HepG2 (cell line): ENCODE measurements around the gene TCEAL2. TPM values are rescaled to one million over a fixed set of nuclear protein-coding genes. Genes with fewer than 3 reads are reported as not detected.
"Not testable (repeated sequence)": the region's sequence is repeated elsewhere in the genome, so short reads cannot be mapped to it uniquely, and the experiment has no call there.

Experiments
- ATAC-seq: fragments of 200-7000 bp; cut with Tn5 transposase; 3 replicates; pipeline ENCODE4 v1.9.1; 2020; ENCODE audit warnings: mild to moderate bottlenecking, moderate library complexity
- BruUV-seq: library from RNA; stranded (reverse); fragments of 400-500 nt; replicated peaks from 2 replicates; lab custom pipeline; 2021; lab: Mats Ljungman, UMichigan
- CTCF ChIA-PET: fragments of 300-600 bp; formaldehyde crosslinking; extraction: SDS; loops from one replicate; lab custom pipeline; 2021; ENCODE audit warnings: low total read pairs, inconsistent platforms, low intra/inter-chr PET ratio; lab: Yijun Ruan, JAX
- POLR2A ChIA-PET: fragments of 350-600 bp; sonication (Branson Sonifier 250); formaldehyde crosslinking; loops from one replicate; lab custom pipeline; 2020; ENCODE audit warnings: antibody characterized with exemption, inconsistent platforms; lab: Yijun Ruan, JAX
- DNase-seq: peaks from one replicate; pipeline ENCODE4 v3.0.0-alpha.2; 2015; ENCODE audit warnings: low spot score
- FAIRE-seq: peaks from 3 replicates; lab custom pipeline; 2011; peaks lifted over from hg19 to GRCh38; lab: Jason Lieb, UNC
- H2AFZ ChIP-seq: one replicate; pipeline ENCODE4 v1.6.1; 2011; ENCODE audit warnings: low read length, inconsistent platforms
- H3K27ac ChIP-seq: fragments of 300-600 bp; 3 replicates; pipeline ENCODE4 v1.8.0; 2011; ENCODE audit warnings: mixed run types, mild to moderate bottlenecking, mixed read lengths, low read length, inconsistent platforms; ENCODE audit not compliant: insufficient read depth; ENCODE audit errors: extremely low read length
- H3K27me3 ChIP-seq, 2 experiments: fragments of 200-600 bp in 1 of 2; 2 replicates in 1 of 2; 3 replicates in 1 of 2; pipeline versions ENCODE4 v1.6.0 to v1.8.0; 2011; ENCODE audit warnings: low read length in 2 of 2, mild to moderate bottlenecking in 2 of 2, moderate library complexity in 2 of 2, inconsistent platforms in 1 of 2; ENCODE audit not compliant: insufficient read depth in 2 of 2, control insufficient read depth in 1 of 2
- H3K36me3 ChIP-seq, 2 experiments: fragments of 200-600 bp in 1 of 2; replicated peaks in 1 of 2; 2 replicates in 1 of 2; 3 replicates in 1 of 2; pipeline versions ENCODE4 v1.5.1 to v1.8.0; 2011; ENCODE audit warnings: low read length in 2 of 2, inconsistent platforms in 1 of 2; ENCODE audit not compliant: insufficient read depth in 2 of 2, control insufficient read depth in 1 of 2
- H3K4me1 ChIP-seq: 2 replicates; pipeline ENCODE4 v1.5.1; 2012; ENCODE audit warnings: low read length, inconsistent platforms; ENCODE audit not compliant: insufficient read depth
- H3K4me2 ChIP-seq: 2 replicates; pipeline ENCODE4 v1.6.0; 2011; ENCODE audit warnings: low read depth, low read length, inconsistent platforms
- H3K4me3 ChIP-seq, 3 experiments: fragments of 200-600 bp in 1 of 3; sonication (generic), shearing (Covaris generic) in 1 of 3; replicated peaks in 1 of 3; 2 replicates each; pipeline ENCODE4 v1.5.1; 2011 to 2016; ENCODE audit warnings: low read length in 3 of 3, inconsistent platforms in 2 of 3, low read depth in 2 of 3, mild to moderate bottlenecking in 2 of 3, control low read depth in 1 of 3, mixed read lengths in 1 of 3; ENCODE audit not compliant: insufficient read depth in 1 of 3
- H3K79me2 ChIP-seq: one replicate; pipeline ENCODE4 v1.6.1; 2011; ENCODE audit warnings: low read length, inconsistent platforms; ENCODE audit not compliant: insufficient read depth
- H3K9ac ChIP-seq: 2 replicates; pipeline ENCODE4 v1.6.0; 2011; ENCODE audit warnings: mild to moderate bottlenecking, low read depth, low read length, inconsistent platforms; ENCODE audit not compliant: insufficient read depth
- H3K9me3 ChIP-seq: 2 replicates; pipeline ENCODE4 v1.5.1; 2012; ENCODE audit warnings: mild to moderate bottlenecking, low read length
- H4K20me1 ChIP-seq: 2 replicates; pipeline ENCODE4 v1.6.0; 2011; ENCODE audit warnings: inconsistent platforms, mild to moderate bottlenecking, low read length, moderate library complexity; ENCODE audit not compliant: insufficient read depth
- ARNTL ChIP-seq: sonication (generic); formaldehyde crosslinking; IDR thresholded peaks from 2 replicates; pipeline ENCODE4 v1.4.0; 2020; ENCODE audit warnings: mild to moderate bottlenecking, missing genetic modification reagents
- HNF4G ChIP-seq, 2 experiments: sonication (generic) in 1 of 2; formaldehyde crosslinking in 1 of 2; IDR thresholded peaks; 2 replicates each; pipeline versions ENCODE4 v1.4.0 to v1.6.1; 2011 to 2020; ENCODE audit warnings: borderline replicate concordance in 2 of 2, low read depth in 2 of 2, mild to moderate bottlenecking in 2 of 2, low read length in 1 of 2, missing genetic modification reagents in 1 of 2, moderate library complexity in 1 of 2
- JDP2 ChIP-seq: sonication (generic); formaldehyde crosslinking; IDR thresholded peaks from 2 replicates; pipeline ENCODE4 v1.8.1; 2022; ENCODE audit warnings: missing genetic modification reagents, borderline replicate concordance
- PLRG1 ChIP-seq: fragments of 450-650 bp; conservative IDR thresholded peaks from 2 replicates; pipeline ENCODE4 v1.6.1; 2016
- RFXAP ChIP-seq: sonication (generic); formaldehyde crosslinking; IDR thresholded peaks from 2 replicates; pipeline ENCODE4 v1.4.0; 2020; ENCODE audit warnings: missing genetic modification reagents, borderline replicate concordance
- SP2 ChIP-seq: sonication (generic); formaldehyde crosslinking; IDR thresholded peaks from 2 replicates; pipeline ENCODE4 v1.5.1; 2020; ENCODE audit warnings: mild to moderate bottlenecking, missing genetic modification reagents
- ZFAT ChIP-seq: sonication (generic); formaldehyde crosslinking; conservative IDR thresholded peaks from 2 replicates; pipeline ENCODE4 v1.8.1; 2023; ENCODE audit warnings: missing genetic modification reagents, inconsistent platforms
- ZFX ChIP-seq: sonication (generic); formaldehyde crosslinking; IDR thresholded peaks from 2 replicates; pipeline ENCODE4 v1.4.0; 2020; ENCODE audit warnings: mild to moderate bottlenecking, low read depth, missing genetic modification reagents, moderate library complexity
- ZNF292 ChIP-seq: sonication (generic); formaldehyde crosslinking; IDR thresholded peaks from 2 replicates; pipeline ENCODE4 v1.8.1; 2022; ENCODE audit warnings: mild to moderate bottlenecking, low read depth, missing genetic modification reagents, borderline replicate concordance
- ZNF558 ChIP-seq: sonication (generic); formaldehyde crosslinking; IDR thresholded peaks from 2 replicates; pipeline ENCODE4 v1.9.0; 2022; ENCODE audit warnings: mild to moderate bottlenecking, missing genetic modification reagents, borderline replicate concordance
- ZNF644 ChIP-seq: IDR thresholded peaks from 2 replicates; pipeline ENCODE4 v1.6.1; 2016; ENCODE audit warnings: low read depth
- ZNF652 ChIP-seq: IDR thresholded peaks from 2 replicates; pipeline ENCODE4 v1.6.1; 2016; ENCODE audit warnings: low read depth, borderline replicate concordance
- ZNF749 ChIP-seq: sonication (generic); formaldehyde crosslinking; IDR thresholded peaks from 2 replicates; pipeline ENCODE4 v1.8.0; 2022; ENCODE audit warnings: mild to moderate bottlenecking, missing genetic modification reagents, moderate library complexity, borderline replicate concordance
- ZNF775 ChIP-seq: sonication (generic); formaldehyde crosslinking; IDR thresholded peaks from 2 replicates; pipeline ENCODE4 v1.4.0; 2020; ENCODE audit warnings: missing genetic modification reagents, mild to moderate bottlenecking, moderate library complexity, borderline replicate concordance
- ZSCAN30 ChIP-seq: sonication (generic); formaldehyde crosslinking; IDR thresholded peaks from 2 replicates; pipeline ENCODE4 v1.5.0; 2020; ENCODE audit warnings: mild to moderate bottlenecking, missing genetic modification reagents
- WGBS: methylation state at CpG from one replicate; pipeline ENCODE4 v1.1.6; 2017; ENCODE audit warnings: low lambda C conversion rate; 5-methylcytosine and 5-hydroxymethylcytosine counted together
- in situ Hi-C: cut with HindIII; loops from 2 replicates; pipeline ENCODE4 v1.10.0; 2017; ENCODE audit warnings: low pct_unique_long_range_greater_than_20kb; ENCODE audit not compliant: extremely low pct_ligation_motif_present
- intact Hi-C: fragments of 100-400 bp; cut with micrococcal nuclease; formaldehyde crosslinking; loops from one replicate; pipeline ENCODE4 v1.10.0; 2022; ENCODE audit not compliant: unreplicated experiment
- polyA plus RNA-seq, 8 experiments: library from polyadenylated mRNA; depleted of rRNA in 3 of 8; stranded (reverse) in 7 of 8; unstranded in 1 of 8; fragments of >200 nt; fragmentation: Illumina TruSeq in 4 of 8; extraction: Trizol in 4 of 8; gene quantifications; 2 replicates each; pipeline versions ENCODE4 v1.2.1 to v1.2.3, GENCODE V29; 2011 to 2016; ENCODE audit warnings: low read depth in 4 of 8, missing spikeins in 1 of 8, mixed read lengths in 1 of 8; ENCODE audit not compliant: insufficient read depth in 1 of 8
- total RNA-seq, 5 experiments: library from RNA; depleted of rRNA; stranded (reverse); fragments of >200 nt; fragmentation: Illumina TruSeq; extraction: Trizol; gene quantifications; 2 replicates each; pipeline ENCODE4 v1.2.3, GENCODE V29; 2016; ENCODE audit warnings: low read depth in 1 of 5
- TF ChIP-seq, protein P1 (sequence below): sonication (generic); formaldehyde crosslinking; IDR thresholded peaks from 2 replicates; pipeline ENCODE4 v1.4.0; 2020; ENCODE audit warnings: missing genetic modification reagents, borderline replicate concordance

TCEAL2 gene
- total and polyA plus RNA-seq, 2 of the 13 experiments (the other 11 are each of a cell fraction or from before 2014, with no cell fraction given): not detected

DNA sequence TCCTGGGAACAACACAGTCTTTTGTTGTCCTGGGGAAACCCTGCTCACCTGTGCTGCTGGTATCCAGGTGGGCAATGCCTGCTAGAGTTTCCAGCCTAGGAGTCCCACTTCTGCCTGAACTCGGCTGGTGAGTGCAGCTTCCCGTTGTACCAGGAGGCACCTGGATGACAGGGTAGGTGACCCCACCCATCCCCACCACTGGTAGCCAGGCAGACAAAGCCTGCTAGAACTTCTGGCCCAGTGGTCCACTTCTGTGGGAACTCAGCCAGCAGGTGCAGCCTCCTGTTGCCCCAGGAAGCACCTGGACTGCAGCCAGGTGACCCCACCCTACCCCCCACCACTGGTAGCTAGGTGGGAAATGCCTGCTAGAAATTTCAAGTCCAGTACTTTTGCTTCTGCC lies 9.7 kb upstream of the TCEAL2 start:
- WGBS: no CpG with 5 or more reads among the region's 2 CpGs
- H3K9me3 ChIP-seq: no peaks in the 10 kb centered on the region
- no peaks in the 10 kb centered on the region for H4K20me1 ChIP-seq
- H3K9ac ChIP-seq: no peak overlapping the region
- no peak overlapping the region for H3K4me3 ChIP-seq
- intact Hi-C loops: no loop called here
- CTCF ChIA-PET: no interaction called here
- no peak for ATAC-seq
- no peak overlapping the region for H3K4me2 ChIP-seq
- TF ChIP-seq SP2 (CRISPR knock-in tag): no peak
- TF ChIP-seq ZSCAN30: no peak
- no peak for TF ChIP-seq PLRG1
- no peak for TF ChIP-seq HNF4G (IDR thresholded peaks at IDR 0.05; ENCODE audit: borderline replicate concordance, low read depth, low read length)
- TF ChIP-seq HNF4G (CRISPR knock-in tag; IDR thresholded peaks at IDR 0.05; ENCODE audit: borderline replicate concordance, low read depth): no peak
- TF ChIP-seq RFXAP (CRISPR knock-in tag): no peak
- TF ChIP-seq ZNF749 (CRISPR knock-in tag): no peak
- TF ChIP-seq ZNF652: no peak
- no peak for TF ChIP-seq ZNF558 (CRISPR knock-in tag)
- TF ChIP-seq ZFX (CRISPR knock-in tag): no peak
- no peak for TF ChIP-seq ARNTL (CRISPR knock-in tag)
- no peak for TF ChIP-seq JDP2
- TF ChIP-seq ZFAT: no peak
- TF ChIP-seq ZNF775 (CRISPR knock-in tag): no peak
- TF ChIP-seq, protein P1, sequence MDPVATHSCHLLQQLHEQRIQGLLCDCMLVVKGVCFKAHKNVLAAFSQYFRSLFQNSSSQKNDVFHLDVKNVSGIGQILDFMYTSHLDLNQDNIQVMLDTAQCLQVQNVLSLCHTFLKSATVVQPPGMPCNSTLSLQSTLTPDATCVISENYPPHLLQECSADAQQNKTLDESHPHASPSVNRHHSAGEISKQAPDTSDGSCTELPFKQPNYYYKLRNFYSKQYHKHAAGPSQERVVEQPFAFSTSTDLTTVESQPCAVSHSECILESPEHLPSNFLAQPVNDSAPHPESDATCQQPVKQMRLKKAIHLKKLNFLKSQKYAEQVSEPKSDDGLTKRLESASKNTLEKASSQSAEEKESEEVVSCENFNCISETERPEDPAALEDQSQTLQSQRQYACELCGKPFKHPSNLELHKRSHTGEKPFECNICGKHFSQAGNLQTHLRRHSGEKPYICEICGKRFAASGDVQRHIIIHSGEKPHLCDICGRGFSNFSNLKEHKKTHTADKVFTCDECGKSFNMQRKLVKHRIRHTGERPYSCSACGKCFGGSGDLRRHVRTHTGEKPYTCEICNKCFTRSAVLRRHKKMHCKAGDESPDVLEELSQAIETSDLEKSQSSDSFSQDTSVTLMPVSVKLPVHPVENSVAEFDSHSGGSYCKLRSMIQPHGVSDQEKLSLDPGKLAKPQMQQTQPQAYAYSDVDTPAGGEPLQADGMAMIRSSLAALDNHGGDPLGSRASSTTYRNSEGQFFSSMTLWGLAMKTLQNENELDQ: no peak
- TF ChIP-seq ZNF292 (CRISPR knock-in tag): no peak
- no peak for TF ChIP-seq ZNF644
- TF ChIP-seq, all 625 proteins: peak for 0
- Histone ChIP-seq H3K27me3 (no peaks in the 10 kb centered on the region), H3K4me1 (no peaks in the 10 kb centered on the region), H3K79me2 (no peaks in the 10 kb centered on the region), H3K36me3 (no peaks in the 10 kb centered on the region), H3K27ac (no peak overlapping the region), H2AFZ (no peak overlapping the region)
- DNase-seq (no peak), FAIRE-seq (no peak)
- in situ Hi-C loops: no loop called here
- no TSS peak for BruUV-seq
- POLR2A ChIA-PET: no interaction called here

DNA sequence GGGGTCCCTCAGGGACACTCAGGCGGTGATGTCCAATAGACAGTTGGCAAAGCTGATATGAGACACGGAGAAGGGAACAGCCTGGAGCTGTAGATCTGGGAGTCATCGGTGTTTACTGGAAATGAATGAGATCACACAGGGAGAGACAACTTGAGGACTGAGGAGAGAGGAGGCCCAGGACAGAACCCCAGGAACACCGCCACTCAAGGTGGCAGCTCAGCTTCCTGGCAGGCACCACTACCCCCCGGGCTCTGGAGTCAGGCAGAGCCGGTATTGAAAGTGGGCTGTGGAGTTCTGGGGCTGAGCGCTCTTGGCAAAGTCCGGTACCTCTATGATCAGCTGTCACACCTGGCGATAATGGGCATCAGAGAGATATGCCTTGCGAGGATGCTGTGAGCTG lies 465 bp upstream of the TCEAL2 start:
- POLR2A ChIA-PET, H3K4me2 ChIP-seq, ATAC-seq, CTCF ChIA-PET, H2AFZ ChIP-seq, H3K9ac ChIP-seq, H3K36me3 ChIP-seq, H3K9me3 ChIP-seq, FAIRE-seq, H4K20me1 ChIP-seq, H3K4me3 ChIP-seq, H3K27ac ChIP-seq, H3K79me2 ChIP-seq, in situ Hi-C loops, DNase-seq, H3K27me3 ChIP-seq, intact Hi-C loops, H3K4me1 ChIP-seq, BruUV-seq: not testable (repeated sequence)
- 30% methylated on average over 3 of the region's 10 CpGs for WGBS
